ENCODE results near the gene ST8SIA4.
"Not testable (repeated sequence)": the region's sequence is repeated elsewhere in the genome, so short reads cannot be mapped to it uniquely, and the experiment has no call there.

DNA sequence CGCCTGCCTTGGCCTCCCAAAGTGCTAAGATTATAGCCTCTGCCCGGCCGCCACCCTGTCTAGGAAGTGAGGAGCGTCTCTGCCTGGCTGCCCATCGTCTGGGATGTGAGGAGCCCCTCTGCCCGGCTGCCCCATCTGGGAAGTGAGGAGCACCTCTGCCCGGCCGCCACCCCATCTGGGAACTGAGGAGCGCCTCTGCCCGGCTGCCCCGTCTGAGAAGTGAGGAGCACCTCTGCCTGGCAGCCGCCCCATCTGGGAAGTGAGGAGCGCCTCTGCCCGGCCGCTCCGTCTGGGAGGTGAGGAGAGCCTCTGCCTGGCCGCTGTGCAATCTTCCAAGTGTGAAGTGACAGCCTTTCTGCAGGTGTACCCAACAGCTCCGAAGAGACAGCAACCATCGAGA lies 117.5 kb downstream of the ST8SIA4 start:
- TF ChIP-seq, protein P1, sequence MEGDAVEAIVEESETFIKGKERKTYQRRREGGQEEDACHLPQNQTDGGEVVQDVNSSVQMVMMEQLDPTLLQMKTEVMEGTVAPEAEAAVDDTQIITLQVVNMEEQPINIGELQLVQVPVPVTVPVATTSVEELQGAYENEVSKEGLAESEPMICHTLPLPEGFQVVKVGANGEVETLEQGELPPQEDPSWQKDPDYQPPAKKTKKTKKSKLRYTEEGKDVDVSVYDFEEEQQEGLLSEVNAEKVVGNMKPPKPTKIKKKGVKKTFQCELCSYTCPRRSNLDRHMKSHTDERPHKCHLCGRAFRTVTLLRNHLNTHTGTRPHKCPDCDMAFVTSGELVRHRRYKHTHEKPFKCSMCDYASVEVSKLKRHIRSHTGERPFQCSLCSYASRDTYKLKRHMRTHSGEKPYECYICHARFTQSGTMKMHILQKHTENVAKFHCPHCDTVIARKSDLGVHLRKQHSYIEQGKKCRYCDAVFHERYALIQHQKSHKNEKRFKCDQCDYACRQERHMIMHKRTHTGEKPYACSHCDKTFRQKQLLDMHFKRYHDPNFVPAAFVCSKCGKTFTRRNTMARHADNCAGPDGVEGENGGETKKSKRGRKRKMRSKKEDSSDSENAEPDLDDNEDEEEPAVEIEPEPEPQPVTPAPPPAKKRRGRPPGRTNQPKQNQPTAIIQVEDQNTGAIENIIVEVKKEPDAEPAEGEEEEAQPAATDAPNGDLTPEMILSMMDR (IDR thresholded peaks at IDR 0.05) = not testable (repeated sequence)
- TF ChIP-seq POLR2A (IDR thresholded peaks at IDR 0.05) = not testable (repeated sequence)
